Measurements from ENCODE around the gene ZBTB37.
"Not testable (repeated sequence)": the region's sequence is repeated elsewhere in the genome, so short reads cannot be mapped to it uniquely, and the experiment has no call there.

ZBTB37 gene

DNA sequence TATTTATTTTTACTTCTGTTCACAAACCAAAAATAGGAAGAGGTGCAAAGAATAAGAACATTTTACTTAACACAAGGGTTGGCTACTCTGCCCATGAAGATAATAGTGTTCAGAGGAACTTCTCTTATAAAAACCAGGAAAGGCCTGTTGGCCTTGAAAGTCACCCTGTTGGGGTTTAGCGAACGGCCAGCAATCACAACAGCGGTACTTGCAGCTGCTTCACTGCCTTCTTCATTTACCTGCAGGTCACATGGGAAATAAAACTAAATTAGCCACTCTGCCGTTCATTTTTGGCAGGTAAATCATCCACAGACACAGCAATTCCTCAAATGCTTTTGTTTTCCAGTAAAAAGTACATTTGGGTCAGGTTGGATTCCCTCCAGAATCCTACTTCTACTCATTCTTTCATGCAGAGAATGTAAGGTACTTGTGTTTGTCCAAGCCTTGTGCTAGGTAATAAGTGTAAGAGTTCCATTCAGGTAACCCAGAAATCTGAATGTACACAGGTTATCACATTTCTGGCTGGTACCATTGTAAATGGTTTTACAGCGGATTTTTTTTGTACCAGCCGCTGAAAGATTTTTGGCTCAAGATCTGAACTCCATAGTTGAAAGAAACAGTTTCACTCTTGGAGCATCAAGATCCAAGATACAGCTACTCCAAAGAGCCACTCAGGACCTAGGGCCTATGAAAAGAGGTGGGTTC lies 35.8 kb downstream of the ZBTB37 start:
- no peak for DNase-seq (ENCODE audit: low read depth in 2 of 2)

DNA sequence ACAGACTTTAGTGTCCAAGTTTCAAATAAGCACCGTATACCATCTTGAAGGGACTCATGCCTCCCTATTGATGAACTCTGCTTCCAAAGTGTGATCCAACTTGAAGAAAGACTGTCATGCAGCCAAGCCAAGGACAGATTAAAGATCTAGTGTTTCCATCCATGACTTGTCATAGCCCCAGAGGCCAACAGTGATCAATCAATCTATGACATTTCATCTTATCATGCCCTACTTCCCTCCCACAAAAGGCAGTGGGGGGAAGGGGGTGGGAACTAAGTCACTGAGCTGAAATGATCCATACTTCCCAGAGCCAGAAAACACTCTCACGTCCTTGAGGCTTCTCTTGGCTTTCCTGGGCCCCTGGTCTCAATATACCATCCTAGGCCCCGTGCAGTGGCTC lies 44.9 kb downstream of the ZBTB37 start:
- no peak for DNase-seq (ENCODE audit: low read depth in 2 of 2)

DNA sequence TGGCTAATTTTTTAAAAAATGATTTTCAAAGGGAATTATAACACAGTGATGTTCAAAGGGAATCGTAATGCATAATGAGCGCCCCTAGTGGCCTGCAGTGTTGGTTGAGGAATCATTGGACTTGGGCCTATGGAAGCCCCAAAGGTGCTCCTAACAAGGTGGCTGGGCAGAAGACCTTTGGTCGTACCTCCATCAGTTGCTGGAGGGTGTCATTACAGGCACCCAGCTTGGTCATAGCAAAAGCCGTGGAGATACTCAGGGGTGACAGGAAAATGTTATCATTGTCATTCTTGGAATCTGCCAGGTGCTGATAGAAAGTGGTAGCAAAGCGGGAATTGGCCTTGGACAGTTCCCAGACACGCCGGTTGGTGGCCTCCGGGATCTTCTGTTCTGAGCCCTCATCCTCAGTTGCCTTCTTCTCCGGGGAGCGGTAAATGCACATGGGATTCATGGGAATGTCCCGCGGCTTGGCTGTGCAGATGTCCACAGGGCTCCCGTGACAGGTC lies 46.2 kb downstream of the ZBTB37 start:
- peak in 1 of 2 donors; percentile 23 for DNase-seq (ENCODE audit: low read depth in 2 of 2)

DNA sequence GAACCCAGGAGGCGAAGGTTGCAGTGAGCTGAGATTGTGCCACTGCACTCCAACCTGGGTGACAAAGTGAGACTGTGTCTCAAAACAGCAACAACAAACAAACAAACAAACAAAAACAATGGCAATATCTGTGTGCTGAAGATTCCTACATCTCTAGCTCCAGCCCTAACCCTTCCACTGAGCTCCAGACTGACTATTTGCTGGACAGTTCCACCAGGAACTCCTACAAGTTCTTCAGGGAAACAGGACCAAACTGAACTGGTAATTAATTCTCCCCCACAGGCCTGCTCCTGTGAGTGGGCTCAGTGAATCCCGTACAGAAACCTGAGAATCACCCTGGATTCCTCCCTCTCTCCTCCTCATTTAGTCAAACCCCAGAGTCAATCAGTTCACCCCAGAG lies 47.4 kb downstream of the ZBTB37 start:
- DNase-seq (ENCODE audit: low read depth in 2 of 2), result no peak

DNA sequence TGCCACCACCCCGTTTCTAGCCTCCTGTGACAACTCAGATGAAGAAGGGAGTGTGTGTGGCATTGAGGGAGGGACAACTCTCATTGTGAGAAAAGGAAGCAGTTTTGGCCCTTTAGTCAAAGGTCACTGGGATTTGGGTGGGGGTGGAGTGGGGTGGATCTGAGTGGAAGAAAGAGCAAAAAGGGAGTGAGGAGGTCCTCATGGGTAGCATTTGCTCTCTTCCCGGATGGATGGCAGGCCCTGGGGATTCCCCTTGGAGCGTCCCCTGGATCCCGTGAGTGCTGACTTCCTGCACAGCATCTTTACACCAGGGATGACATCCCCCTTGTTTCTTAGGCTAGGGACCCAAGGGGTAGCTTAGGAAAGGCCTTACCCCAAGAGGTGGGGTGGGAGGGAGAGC lies 48.5 kb downstream of the ZBTB37 start:
- DNase-seq (ENCODE audit: low read depth in 2 of 2), result no peak

DNA sequence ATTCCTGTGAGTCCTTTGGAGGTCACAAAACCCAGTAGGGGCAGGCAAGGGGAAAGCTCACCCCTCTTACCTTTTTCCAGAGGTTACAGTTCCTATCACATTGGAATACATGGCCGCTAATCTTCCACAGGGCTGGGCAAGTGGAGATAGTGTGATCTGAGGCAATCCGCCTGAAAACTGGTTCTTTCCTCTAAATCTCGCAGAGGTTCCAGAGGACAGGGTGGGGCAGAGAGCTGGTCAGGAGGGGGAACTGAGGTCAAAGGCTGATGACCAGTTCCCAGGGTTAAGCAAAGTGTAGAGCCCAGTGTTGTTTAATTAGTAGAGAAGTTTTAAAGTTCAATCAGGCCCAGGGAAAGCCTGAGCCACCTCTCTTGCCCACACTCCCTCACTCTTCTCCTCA lies 49.0 kb downstream of the ZBTB37 start, which contains the start of gene SERPINC1:
Gene SERPINC1 (minus strand): TSS at position 179 of the 400 bp plus-strand sequence. CDS start 68 bp downstream, at position 111.
- DNase-seq (ENCODE audit: low read depth in 2 of 2), result no peak

DNA sequence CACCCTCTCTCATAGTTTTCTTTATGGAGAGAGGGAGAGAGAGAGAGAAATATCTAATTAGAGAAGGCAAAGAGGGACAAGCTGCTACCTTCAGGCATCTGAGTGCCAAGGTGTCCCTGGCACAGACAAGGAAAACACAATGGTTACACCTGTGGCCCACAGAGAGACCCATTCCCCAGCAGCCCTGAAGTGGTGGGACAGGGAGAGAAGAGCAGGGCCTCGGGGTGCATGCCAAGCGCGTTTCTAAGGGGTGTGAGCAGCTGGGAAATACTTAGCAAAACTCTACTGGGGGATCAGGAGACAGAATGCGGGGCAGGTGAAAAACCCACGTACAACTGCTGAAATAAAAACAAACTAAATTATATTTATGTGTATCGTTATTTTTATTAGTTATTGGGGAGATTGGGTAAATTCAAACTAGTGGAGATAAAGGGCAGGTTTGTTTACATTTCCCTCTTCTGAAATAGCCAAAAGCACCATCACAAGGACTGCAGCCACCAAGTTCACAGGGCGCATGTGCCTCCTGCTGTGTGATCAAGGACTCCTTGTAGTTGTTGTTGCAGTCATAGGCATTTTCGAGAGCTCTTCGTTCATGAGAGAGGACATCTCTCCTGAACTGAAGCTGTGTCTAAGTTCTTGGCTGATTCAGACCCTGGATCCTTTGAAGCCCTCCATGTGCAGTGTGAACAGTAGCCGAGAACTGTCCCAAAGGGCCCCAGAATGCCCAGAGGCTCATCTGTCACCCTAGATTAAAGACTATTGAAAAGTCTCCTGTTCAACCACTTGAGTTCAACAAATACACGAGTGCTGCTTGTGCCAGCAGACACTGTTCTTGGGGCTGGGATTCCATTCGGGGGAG lies 49.7 kb downstream of the ZBTB37 start:
- DNase-seq (ENCODE audit: low read depth in 2 of 2), result no peak

DNA sequence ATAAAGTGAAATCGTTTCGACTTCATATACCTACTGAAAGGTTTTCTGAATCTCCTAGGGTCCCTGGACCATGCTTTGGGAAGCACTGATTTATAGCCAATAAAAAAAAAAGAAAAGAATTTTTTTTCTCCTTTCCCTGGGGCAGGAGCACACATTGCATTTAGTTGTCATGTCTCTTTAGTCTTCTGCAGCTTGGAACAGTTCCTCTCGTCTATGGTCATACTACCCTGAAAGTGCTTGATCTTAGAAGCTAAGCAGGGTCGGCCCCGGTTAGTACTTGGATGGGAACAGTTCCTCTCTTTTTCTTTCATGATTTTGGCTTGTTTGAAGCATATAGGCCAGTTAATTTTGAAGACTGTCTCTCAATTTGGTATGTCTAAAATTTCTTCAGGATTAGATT lies 52.7 kb downstream of the ZBTB37 start:
- DNase-seq (ENCODE audit: low read depth in 2 of 2), result no peak

DNA sequence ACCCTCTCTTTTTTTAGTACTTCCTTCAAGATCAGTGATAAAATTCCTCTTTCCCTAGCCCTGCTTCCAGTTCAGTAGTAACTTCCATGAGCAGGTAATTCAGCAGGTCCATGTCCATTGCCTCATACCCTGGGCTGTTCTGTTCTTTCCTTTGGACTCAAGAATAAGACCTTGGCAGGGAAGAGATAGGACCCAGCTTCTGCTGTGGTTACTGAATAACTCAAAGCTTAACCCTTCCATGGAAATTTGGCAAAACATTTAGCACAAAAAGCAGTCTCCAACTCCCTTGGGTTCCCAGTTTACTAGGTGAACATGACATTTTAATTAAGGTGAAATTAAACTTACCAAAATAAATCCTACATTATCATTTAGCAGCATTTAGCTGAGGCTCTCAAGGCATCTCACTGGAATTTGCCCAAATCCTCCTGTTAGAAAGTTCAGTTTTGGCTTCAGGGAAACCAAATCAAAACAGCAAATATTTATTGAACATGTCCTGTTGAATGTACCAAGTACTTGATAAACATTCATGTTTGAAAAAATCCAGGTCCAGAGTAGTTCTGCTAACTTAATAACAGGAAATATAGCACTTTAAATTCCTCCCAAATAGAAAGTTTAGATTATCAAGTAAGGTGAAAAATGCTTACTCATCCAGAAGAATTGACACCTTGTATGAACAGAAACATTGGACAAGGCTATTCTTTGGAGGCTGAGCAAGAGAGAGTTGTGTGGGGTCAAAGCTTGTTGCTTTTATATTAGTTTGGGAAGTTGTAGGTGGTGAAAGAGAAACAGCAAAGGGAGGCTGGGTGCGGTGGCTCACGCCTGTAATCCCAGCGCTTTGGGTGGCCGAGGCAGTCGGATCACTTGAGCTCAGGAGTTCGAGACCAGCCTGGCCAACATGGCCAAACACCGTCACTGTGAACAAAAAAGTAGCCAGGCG lies 57.4 kb downstream of the ZBTB37 start:
- no peak for DNase-seq (ENCODE audit: low read depth in 2 of 2)

DNA sequence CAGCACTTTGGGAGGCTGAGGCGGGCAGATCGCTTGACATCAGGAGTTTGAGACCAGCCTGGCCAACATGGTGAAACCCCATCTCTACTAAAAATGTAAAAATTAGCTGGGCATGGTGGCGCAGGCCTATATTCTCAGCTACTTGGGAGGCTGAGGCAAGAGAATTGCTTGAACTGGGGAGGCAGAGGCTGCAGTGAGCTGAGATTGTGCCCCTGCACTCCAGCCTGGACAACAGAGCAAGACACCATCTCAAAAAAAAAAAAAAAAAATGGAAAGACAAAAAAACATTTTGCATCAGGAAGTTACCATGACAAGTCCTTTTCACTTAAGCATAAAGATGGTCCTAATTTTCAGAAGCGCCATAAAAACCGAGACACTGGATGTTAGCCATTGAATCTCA lies 62.4 kb downstream of the ZBTB37 start:
- not testable (repeated sequence) for DNase-seq (ENCODE audit: low read depth in 2 of 2)

DNA sequence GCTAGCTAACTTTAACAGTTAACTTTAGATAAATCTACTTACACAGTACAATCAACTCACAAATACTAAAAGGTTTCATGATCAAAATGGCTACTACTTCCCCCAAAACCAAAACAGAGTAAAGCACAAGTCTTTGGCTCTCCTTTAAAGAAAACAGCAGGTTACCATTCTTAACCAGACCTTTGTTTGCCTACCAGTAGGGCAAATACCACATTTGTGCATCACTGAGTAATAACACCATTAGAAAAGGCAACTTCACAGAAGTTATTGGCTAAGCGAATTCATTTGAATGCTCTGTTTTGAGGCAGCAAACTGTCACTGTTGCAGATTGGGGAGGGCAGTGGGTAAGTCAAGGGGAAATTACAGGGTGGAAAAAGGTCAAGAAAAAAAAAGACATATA lies 66.3 kb downstream of the ZBTB37 start:
- DNase-seq (ENCODE audit: low read depth in 2 of 2), result no peak

DNA sequence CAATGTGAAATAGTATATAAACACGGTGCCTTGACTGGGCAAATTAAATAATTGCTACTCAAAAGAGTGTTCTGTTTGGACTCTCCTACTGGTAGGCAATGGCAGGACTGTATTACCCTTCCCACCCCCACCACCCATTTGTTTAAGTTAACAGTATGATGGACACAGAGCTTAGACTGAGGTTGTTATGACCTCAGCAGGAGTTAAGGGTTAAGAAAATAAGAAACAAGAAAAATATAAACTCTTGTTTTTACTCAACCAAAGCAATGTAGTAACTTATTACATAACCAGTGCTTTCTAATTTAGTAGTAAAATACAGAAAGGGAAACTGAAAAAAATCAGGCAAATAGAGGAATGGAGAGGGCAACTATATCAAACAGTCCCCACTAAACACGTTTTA lies 68.9 kb downstream of the ZBTB37 start:
- DNase-seq (ENCODE audit: low read depth in 2 of 2), result no peak

DNA sequence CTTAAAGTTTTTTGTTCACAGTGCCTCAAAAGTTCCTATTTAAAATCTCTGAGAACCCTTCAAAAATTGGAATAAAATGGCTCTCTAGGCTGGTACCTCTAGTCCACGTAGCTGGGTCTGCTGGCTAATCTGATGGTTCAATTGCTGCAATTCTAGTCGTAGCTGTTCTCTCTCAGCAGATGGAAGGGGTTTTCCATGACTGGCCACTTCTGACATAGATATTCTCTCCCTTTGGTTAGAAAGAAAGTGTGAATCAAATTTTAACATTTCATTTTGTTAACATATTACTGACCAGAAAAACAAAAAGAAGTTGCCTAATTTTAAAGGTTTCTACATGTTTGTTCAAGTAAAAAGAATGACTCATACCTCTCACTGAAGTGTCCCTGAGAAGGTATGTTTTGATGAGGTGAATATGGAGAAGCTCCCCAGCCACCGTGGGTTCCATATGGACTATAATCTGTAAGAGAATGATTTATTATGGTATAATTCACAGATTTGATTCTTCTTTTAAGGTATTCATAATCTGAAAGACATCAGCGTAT lies 78.3 kb downstream of the ZBTB37 start:
- no peak for DNase-seq (ENCODE audit: low read depth in 2 of 2)

DNA sequence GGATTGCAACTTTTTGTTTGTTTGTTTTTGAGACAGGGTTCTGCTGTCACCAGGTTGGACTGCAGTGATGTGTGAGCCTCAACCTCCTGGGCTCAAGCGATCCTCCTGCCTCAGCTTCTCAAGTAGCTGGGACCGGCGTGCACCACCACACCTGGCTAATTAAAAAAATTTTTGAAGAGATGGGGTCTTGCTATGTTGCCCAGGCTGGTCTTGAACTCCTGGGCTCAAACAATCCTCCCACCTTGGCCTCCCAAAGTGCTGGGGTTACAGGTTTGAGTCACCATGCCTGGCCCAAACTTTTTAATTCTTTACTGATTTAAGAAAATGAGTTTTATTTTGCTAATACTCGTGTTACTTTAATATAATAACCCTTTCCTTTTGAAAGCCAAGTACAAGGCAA lies 80.4 kb downstream of the ZBTB37 start:
- DNase-seq (ENCODE audit: low read depth in 2 of 2), result no peak

Data from stimulated activated CD8-positive, alpha-beta memory T cell treated with anti-CD3 and anti-CD28 coated beads, Interleukin-15, amount 100 ng/mL, for 48 hours (primary cell).